SU-DHL-6 (cell line): ENCODE measurements around the gene FKBP15.

Source experiments
- H2AFZ ChIP-seq: fragments of 200-600 bp; sonication (generic); 2 replicates; pipeline ENCODE4 v1.6.1; 2014; ENCODE audit warnings: low read depth, mild to moderate bottlenecking, moderate library complexity, mixed read lengths, antibody characterized with exemption, low read length; ENCODE audit not compliant: severe bottlenecking
- H3F3A ChIP-seq: fragments of 200-600 bp; shearing (Covaris generic); 2 replicates; pipeline ENCODE4 v1.6.0; 2016; ENCODE audit warnings: antibody characterized with exemption, mild to moderate bottlenecking; ENCODE audit not compliant: insufficient read depth
- H3K27ac ChIP-seq: fragments of 200-600 bp; sonication (generic); 2 replicates; pipeline ENCODE4 v1.5.1; 2016; ENCODE audit warnings: low read depth, mild to moderate bottlenecking, low read length, moderate library complexity, mixed read lengths
- H3K27me3 ChIP-seq: fragments of 200-600 bp; sonication (generic), shearing (Covaris generic); 2 replicates; pipeline ENCODE4 v1.6.0; 2014; ENCODE audit warnings: mild to moderate bottlenecking, low read length
- H3K36me3 ChIP-seq: fragments of 200-600 bp; sonication (generic); 2 replicates; pipeline ENCODE4 v1.6.1; 2014; ENCODE audit warnings: mild to moderate bottlenecking, low read length, mixed read lengths
- H3K4me2 ChIP-seq: fragments of 300-600, 200-600 bp; shearing (Covaris generic), sonication (generic); 2 replicates; pipeline ENCODE4 v1.6.0; 2014; ENCODE audit warnings: low read length, low read depth, mild to moderate bottlenecking; ENCODE audit not compliant: poor library complexity, severe bottlenecking
- H3K4me3 ChIP-seq: fragments of 200-600 bp; sonication (generic); 2 replicates; pipeline ENCODE4 v1.5.1; 2014; ENCODE audit warnings: antibody characterized with exemption, low read length, mild to moderate bottlenecking, mixed read lengths; ENCODE audit not compliant: insufficient read depth, poor library complexity, severe bottlenecking
- H3K79me2 ChIP-seq: fragments of 200-600 bp; sonication (generic); 2 replicates; pipeline ENCODE4 v1.6.1; 2014; ENCODE audit warnings: mild to moderate bottlenecking, low read length, moderate library complexity; ENCODE audit not compliant: insufficient read depth
- H3K9ac ChIP-seq: fragments of 200-600 bp; sonication (generic); 2 replicates; pipeline ENCODE4 v1.7.0; 2014; ENCODE audit warnings: mild to moderate bottlenecking, low read length
- H3K9me2 ChIP-seq: fragments of 200-600 bp; sonication (generic); replicated peaks from 2 replicates; pipeline ENCODE4 v1.6.1; 2014; ENCODE audit warnings: low read length; ENCODE audit not compliant: insufficient read depth
- H3K9me3 ChIP-seq: fragments of 200-600 bp; sonication (generic); 2 replicates; pipeline ENCODE4 v1.6.1; 2014; ENCODE audit warnings: low read length, mixed read lengths; ENCODE audit not compliant: insufficient read depth
- H4K20me1 ChIP-seq: fragments of 200-600 bp; sonication (generic); 2 replicates; pipeline ENCODE4 v1.6.1; 2014; ENCODE audit warnings: low read depth, mild to moderate bottlenecking, antibody characterized with exemption, low read length, moderate library complexity, mixed read lengths
- EZH2phosphoT487 ChIP-seq: fragments of 200-600 bp; sonication (generic), shearing (Covaris generic); conservative IDR thresholded peaks from 2 replicates; pipeline ENCODE4 v1.6.1; 2018; ENCODE audit warnings: mild to moderate bottlenecking, antibody characterized with exemption, low read length, moderate library complexity, mixed read lengths
- TF ChIP-seq, protein P1 (sequence below): fragments of 200-600 bp; sonication (generic); IDR thresholded peaks from one replicate; pipeline ENCODE4 v1.5.1; 2017; ENCODE audit warnings: antibody characterized with exemption, mild to moderate bottlenecking, low read length, moderate library complexity; ENCODE audit not compliant: insufficient read depth, poor library complexity, severe bottlenecking

The FKBP15 gene

DNA sequence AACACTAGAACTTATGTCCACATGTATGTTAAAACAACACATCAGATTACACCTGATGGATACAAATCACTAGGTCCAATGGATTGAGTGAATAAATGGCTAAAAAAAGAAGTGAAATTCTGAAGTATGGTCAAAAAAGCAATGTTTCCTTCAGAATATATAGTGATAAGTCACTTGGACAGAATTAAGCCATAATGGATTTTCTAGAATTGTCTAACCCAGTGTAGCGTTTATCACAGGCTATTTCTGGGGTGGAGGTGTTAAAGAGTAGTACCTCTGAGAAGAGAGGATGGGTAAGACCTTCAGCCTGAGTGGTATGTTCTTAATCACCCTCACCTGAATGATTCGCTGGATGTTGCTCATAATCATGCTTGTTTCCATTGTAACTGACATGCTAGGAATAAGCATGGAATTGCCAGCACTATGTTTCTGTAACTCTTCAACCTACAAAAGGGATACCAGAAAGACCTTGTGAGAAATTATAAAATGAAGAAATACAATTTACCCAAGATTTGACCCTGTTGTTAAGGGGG is 37.1 kb downstream of the FKBP15 start:
- H2AFZ ChIP-seq: no peak overlapping the region
- H3K9me3 ChIP-seq: no peaks in the 10 kb centered on the region
- no peaks in the 10 kb centered on the region for H3K27me3 ChIP-seq
- no peak overlapping the region for H3K4me3 ChIP-seq
- H3K36me3 ChIP-seq: peaks cover 50% of the 10 kb centered on the region
- H3K9ac ChIP-seq: no peak overlapping the region
- no peaks in the 10 kb centered on the region for H3K79me2 ChIP-seq
- H4K20me1 ChIP-seq: no peaks in the 10 kb centered on the region
- H3K4me2 ChIP-seq: no peak overlapping the region
- H3K9me2 ChIP-seq: no peaks in the 10 kb centered on the region
- TF ChIP-seq, protein P1, sequence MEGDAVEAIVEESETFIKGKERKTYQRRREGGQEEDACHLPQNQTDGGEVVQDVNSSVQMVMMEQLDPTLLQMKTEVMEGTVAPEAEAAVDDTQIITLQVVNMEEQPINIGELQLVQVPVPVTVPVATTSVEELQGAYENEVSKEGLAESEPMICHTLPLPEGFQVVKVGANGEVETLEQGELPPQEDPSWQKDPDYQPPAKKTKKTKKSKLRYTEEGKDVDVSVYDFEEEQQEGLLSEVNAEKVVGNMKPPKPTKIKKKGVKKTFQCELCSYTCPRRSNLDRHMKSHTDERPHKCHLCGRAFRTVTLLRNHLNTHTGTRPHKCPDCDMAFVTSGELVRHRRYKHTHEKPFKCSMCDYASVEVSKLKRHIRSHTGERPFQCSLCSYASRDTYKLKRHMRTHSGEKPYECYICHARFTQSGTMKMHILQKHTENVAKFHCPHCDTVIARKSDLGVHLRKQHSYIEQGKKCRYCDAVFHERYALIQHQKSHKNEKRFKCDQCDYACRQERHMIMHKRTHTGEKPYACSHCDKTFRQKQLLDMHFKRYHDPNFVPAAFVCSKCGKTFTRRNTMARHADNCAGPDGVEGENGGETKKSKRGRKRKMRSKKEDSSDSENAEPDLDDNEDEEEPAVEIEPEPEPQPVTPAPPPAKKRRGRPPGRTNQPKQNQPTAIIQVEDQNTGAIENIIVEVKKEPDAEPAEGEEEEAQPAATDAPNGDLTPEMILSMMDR: no peak
- no peak for TF ChIP-seq EZH2phosphoT487
- no peak overlapping the region for H3K27ac ChIP-seq
- no peaks in the 10 kb centered on the region for H3F3A ChIP-seq

DNA sequence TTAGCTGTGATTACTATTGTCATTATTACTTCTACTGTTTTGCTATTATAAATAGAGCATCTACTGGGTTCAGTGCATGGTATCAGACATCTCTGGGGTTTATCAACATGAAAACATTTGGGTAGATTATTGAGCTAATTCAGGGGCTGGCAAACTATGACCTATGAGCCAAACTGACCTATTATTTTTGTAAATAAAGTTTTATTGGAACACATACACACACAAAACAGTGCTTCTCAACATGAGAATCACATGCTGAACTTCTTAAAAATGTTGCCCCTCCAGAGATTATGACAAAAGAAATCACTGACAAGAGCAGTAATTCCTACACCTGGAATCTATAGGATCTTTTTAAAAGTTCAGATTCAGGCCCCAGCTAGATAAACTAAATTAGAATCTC is 39.9 kb downstream of the FKBP15 start:
- Histone ChIP-seq H3K9ac (no peak overlapping the region), H4K20me1 (no peaks in the 10 kb centered on the region), H3K36me3 (peaks cover 67% of the 10 kb centered on the region)

DNA sequence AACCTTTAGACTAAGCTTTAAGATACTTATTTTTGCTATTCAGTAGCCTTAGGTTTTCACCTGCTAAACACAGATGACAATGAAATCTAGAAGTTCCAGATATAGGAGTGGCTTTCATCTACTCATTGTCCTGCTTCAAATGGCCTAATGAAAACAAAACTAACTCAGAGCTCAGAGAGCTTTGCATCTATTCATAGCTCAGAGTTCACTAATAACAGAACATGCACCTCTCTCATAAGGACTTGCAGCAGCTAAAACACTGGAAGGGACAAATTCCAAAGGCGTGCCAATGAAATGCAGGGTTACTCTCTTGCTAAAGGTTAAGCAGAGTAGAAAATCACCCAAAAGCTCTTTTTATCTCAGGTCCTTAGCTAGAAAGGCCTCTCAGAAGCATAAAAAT is 41.2 kb downstream of the FKBP15 start:
- TF ChIP-seq, protein P1: no peak
- no peak for TF ChIP-seq EZH2phosphoT487
- H4K20me1 ChIP-seq: no peaks in the 10 kb centered on the region
- no peak overlapping the region for H3K4me3 ChIP-seq
- H3K27ac ChIP-seq: no peak overlapping the region
- no peak overlapping the region for H3K9ac ChIP-seq
- H3K9me2 ChIP-seq: no peaks in the 10 kb centered on the region
- no peaks in the 10 kb centered on the region for H3K79me2 ChIP-seq
- H3K9me3 ChIP-seq: no peaks in the 10 kb centered on the region
- H2AFZ ChIP-seq: no peak overlapping the region
- H3F3A ChIP-seq: 0 out of 2 replicates have a peak, but pooled peaks cover 3% of the 10 kb centered on the region
- peaks cover 71% of the 10 kb centered on the region for H3K36me3 ChIP-seq
- no peaks in the 10 kb centered on the region for H3K27me3 ChIP-seq
- no peak overlapping the region for H3K4me2 ChIP-seq

More for the DNA sequence above, 39.9 kb downstream of the FKBP15 start:
- Histone ChIP-seq H3K4me3 (no peak overlapping the region), H3F3A (no peaks in the 10 kb centered on the region), H3K4me2 (no peak overlapping the region), H3K9me3 (no peaks in the 10 kb centered on the region), H3K27me3 (no peaks in the 10 kb centered on the region), H3K9me2 (no peaks in the 10 kb centered on the region), H3K79me2 (no peaks in the 10 kb centered on the region), H2AFZ (no peak overlapping the region), H3K27ac (no peak overlapping the region)
- TF ChIP-seq, protein P1: no peak
- no peak for TF ChIP-seq EZH2phosphoT487
